Ascending aorta (tissue), 2 donors: ENCODE data around the gene SRSF5. TPM values are rescaled to one million over a fixed set of nuclear protein-coding genes. Genes with fewer than 3 reads are reported as not detected.

ENCODE experiments used
- DNase-seq, 2 donors: peaks; one replicate each; pipeline ENCODE4 v3.0.0-alpha.2; 2019; ENCODE audit warnings: low spot score in 2 of 2
- H3K27ac ChIP-seq, 2 donors: fragments of 200-600 bp; sonication (generic); one replicate each; pipeline ENCODE4 v1.5.1; 2016 to 2017; ENCODE audit warnings: mild to moderate bottlenecking in 1 of 2
- H3K27me3 ChIP-seq: fragments of 200-600 bp; sonication (generic); one replicate; pipeline ENCODE4 v1.5.1; 2017
- H3K36me3 ChIP-seq, 2 donors: fragments of 200-600 bp; sonication (generic); one replicate each; pipeline ENCODE4 v1.5.1; 2016
- H3K4me1 ChIP-seq, 2 donors: fragments of 200-600 bp; sonication (generic); one replicate each; pipeline ENCODE4 v1.5.1; 2016 to 2017; ENCODE audit warnings: mild to moderate bottlenecking in 1 of 2
- H3K4me3 ChIP-seq, 2 donors: fragments of 200-600 bp; sonication (generic); one replicate each; pipeline ENCODE4 v1.5.1; 2016 to 2017; ENCODE audit warnings: mild to moderate bottlenecking in 1 of 2
- H3K9me3 ChIP-seq, 2 donors: fragments of 200-600 bp; sonication (generic); one replicate each; pipeline ENCODE4 v1.5.1; 2016
- intact Hi-C: fragments of 100-400 bp; cut with DNase I; formaldehyde crosslinking; loops from one replicate; pipeline ENCODE4 v1.15.1; 2023
- total RNA-seq: library from RNA; depleted of rRNA; stranded (reverse); fragments of >200 nt; gene quantifications from one replicate; pipeline ENCODE4 v1.1.0, GENCODE V29; 2016
- TF ChIP-seq, protein P1 (sequence below), 3 experiments: fragments of 200-600 bp in 2 of 3; fragments of 450-650 bp in 1 of 3; sonication (generic) in 2 of 3; IDR thresholded peaks; one replicate each; pipeline ENCODE4 v1.5.1; 2016 to 2019; ENCODE audit warnings: antibody characterized with exemption in 3 of 3, mild to moderate bottlenecking in 1 of 3, moderate library complexity in 1 of 3

The SRSF5 gene
- total RNA-seq, 1 donor from 2014 or later: 113 TPM

GRCh38 chr14:69755296-69755695, 11.6 kb upstream of the SRSF5 start:
- H3K27ac ChIP-seq: no peak overlapping the region
- no peaks in the 10 kb centered on the region for H3K4me1 ChIP-seq
- intact Hi-C loops: no loop called here
- no peak overlapping the region for H3K4me3 ChIP-seq
- H3K9me3 ChIP-seq: no peaks in the 10 kb centered on the region
- H3K36me3 ChIP-seq: no peaks in the 10 kb centered on the region
- H3K27me3 ChIP-seq: no peaks in the 10 kb centered on the region
- no peak for DNase-seq
- TF ChIP-seq, protein P1, sequence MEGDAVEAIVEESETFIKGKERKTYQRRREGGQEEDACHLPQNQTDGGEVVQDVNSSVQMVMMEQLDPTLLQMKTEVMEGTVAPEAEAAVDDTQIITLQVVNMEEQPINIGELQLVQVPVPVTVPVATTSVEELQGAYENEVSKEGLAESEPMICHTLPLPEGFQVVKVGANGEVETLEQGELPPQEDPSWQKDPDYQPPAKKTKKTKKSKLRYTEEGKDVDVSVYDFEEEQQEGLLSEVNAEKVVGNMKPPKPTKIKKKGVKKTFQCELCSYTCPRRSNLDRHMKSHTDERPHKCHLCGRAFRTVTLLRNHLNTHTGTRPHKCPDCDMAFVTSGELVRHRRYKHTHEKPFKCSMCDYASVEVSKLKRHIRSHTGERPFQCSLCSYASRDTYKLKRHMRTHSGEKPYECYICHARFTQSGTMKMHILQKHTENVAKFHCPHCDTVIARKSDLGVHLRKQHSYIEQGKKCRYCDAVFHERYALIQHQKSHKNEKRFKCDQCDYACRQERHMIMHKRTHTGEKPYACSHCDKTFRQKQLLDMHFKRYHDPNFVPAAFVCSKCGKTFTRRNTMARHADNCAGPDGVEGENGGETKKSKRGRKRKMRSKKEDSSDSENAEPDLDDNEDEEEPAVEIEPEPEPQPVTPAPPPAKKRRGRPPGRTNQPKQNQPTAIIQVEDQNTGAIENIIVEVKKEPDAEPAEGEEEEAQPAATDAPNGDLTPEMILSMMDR (IDR thresholded peaks at IDR 0.05): no peak

DNA sequence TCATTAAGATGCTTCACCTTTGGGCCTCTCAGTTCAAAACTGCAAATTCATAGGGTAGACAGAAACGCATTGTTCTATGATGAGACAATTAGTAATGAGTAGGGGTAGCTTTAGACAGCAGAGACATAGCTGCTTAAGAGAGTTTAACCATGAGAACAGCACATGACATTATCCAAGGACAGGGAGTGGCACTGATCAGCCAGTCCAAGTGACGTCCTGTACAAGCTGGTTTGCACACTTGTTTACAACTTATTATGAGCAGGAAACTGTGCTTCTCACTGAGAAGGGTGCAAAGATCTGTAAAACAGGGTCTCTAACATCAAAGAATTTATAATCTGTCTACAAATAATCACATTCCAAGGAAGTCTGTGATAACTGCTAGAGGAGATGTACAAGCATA, 11.2 kb upstream of the SRSF5 start:
- intact Hi-C loops: no loop called here
- DNase-seq: no peak
- H3K36me3 ChIP-seq: no peaks in the 10 kb centered on the region
- TF ChIP-seq, protein P1 (IDR thresholded peaks at IDR 0.05): no peak
- H3K9me3 ChIP-seq: no peaks in the 10 kb centered on the region
- no peak overlapping the region for H3K27ac ChIP-seq
- no peak overlapping the region for H3K4me3 ChIP-seq
- no peaks in the 10 kb centered on the region for H3K4me1 ChIP-seq
- H3K27me3 ChIP-seq: no peaks in the 10 kb centered on the region

DNA sequence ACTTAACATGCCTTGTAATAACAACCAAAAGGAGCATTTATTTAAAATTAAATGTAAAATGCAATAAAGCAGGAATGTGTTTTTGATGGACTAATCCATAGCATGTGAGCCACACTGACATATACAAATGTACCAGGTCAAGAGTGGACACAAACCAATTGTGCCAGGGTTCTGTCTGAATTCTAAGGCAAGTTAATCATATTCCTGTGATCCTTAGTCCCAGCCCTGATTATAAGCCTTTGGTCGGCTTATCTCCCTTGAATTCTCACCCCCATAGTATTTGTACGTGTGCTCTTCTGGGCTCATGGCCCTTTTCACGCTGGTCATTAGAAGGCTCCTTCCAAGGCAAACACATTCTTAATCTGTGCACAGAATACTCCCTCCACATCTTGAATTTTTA, 10.6 kb upstream of the SRSF5 start:
- no peak overlapping the region for H3K27ac ChIP-seq
- H3K9me3 ChIP-seq: no peaks in the 10 kb centered on the region
- TF ChIP-seq, protein P1 (IDR thresholded peaks at IDR 0.05): no peak
- DNase-seq: no peak
- H3K36me3 ChIP-seq: no peaks in the 10 kb centered on the region
- H3K27me3 ChIP-seq: no peaks in the 10 kb centered on the region
- H3K4me3 ChIP-seq: no peak overlapping the region
- intact Hi-C loops: no loop called here
- H3K4me1 ChIP-seq: no peaks in the 10 kb centered on the region

DNA sequence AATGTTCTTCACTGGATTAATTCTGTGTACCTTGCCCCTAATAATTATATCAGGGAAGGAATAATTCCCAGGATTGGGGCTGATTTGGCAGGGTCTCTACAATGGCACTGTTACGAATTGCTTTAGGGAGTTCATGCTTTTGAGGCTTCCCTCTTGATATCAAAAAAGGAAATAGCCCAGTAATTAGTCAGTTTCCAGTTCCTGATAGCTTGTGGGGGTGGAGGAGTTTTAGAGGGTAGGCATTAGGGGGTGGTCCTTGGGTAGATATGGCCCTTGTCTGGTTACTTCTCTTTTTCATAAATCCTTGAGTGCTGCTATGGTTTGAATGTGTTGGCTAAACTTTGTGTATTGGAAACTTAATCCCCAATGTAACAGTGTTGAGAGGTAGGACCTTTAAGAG, 6.1 kb upstream of the SRSF5 start:
- no peaks in the 10 kb centered on the region for H3K9me3 ChIP-seq
- DNase-seq: no peak
- H3K27me3 ChIP-seq: no peaks in the 10 kb centered on the region
- H3K4me1 ChIP-seq: no peaks in the 10 kb centered on the region
- TF ChIP-seq, protein P1 (IDR thresholded peaks at IDR 0.05): no peak
- H3K27ac ChIP-seq: no peak overlapping the region
- no peaks in the 10 kb centered on the region for H3K36me3 ChIP-seq
- no peak overlapping the region for H3K4me3 ChIP-seq
- intact Hi-C loops: no loop called here

DNA sequence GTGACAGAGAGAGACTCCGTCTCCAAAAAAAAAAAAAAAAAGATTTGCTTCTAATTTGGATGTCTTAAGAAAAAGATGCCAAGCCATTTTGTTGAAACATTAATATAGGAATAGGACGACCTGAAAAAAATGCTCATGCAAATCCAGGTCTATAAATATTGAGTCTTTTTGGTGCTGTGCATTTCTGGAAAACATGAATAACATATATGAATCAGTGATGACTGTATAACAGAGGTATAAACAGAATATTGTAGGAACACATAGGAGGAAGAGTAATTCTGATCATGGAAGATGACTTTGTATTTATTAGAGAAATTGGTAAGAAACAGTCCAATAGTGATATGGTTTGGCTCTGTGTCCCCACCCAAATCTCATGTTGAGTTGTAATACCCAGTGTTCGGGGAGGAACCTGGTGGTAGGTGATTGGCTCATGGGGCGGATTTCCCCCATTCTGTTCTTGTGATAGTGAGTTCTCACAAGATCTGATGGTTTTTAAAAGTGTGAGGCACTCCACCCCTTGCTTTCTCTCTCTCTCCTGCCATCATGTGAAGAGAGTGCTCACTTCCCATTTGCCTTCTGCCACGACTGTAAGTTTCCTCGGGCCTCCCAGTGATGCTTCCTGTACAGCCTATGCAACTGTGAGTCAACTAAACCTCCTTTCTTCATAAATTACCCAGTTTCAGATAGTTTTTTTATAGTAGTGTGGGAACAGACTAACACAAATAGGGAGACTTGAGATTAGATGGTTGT, 3.0 kb upstream of the SRSF5 start:
- no peaks in the 10 kb centered on the region for H3K27me3 ChIP-seq
- TF ChIP-seq, protein P1 (IDR thresholded peaks at IDR 0.05): no peak
- no peak overlapping the region for H3K4me3 ChIP-seq
- no peak for DNase-seq
- H3K4me1 ChIP-seq: peaks cover 11 to 13% of the 10 kb centered on the region in 2 donors
- intact Hi-C loops: no loop called here
- no peaks in the 10 kb centered on the region for H3K9me3 ChIP-seq
- no peak overlapping the region for H3K27ac ChIP-seq
- peaks cover 8 to 9% of the 10 kb centered on the region in 2 donors for H3K36me3 ChIP-seq
